Nephron (organoid): ENCODE measurements around the gene NCOA3.

ENCODE experiments used
- H3K27ac Mint-ChIP-seq, 3 experiments: 2 replicates each; pipeline ENCODE4 v1.8.0; 2020; ENCODE audit warnings: mixed read lengths in 3 of 3, mild to moderate bottlenecking in 2 of 3, moderate library complexity in 1 of 3
- H3K27me3 Mint-ChIP-seq: 2 replicates; pipeline ENCODE4 v1.8.0; 2021; ENCODE audit warnings: low read depth, mild to moderate bottlenecking, moderate library complexity, mixed read lengths
- H3K36me3 Mint-ChIP-seq: 2 replicates; pipeline ENCODE4 v1.8.0; 2020; ENCODE audit warnings: low read depth, mixed read lengths
- H3K4me1 Mint-ChIP-seq: 2 replicates; pipeline ENCODE4 v1.8.0; 2020; ENCODE audit warnings: mixed read lengths
- H3K4me3 Mint-ChIP-seq, 3 experiments: 2 replicates each; pipeline ENCODE4 v1.8.0; 2020; ENCODE audit warnings: mild to moderate bottlenecking in 3 of 3, mixed read lengths in 3 of 3, moderate library complexity in 2 of 3
- H3K9me3 Mint-ChIP-seq: 2 replicates; pipeline ENCODE4 v1.8.0; 2020; ENCODE audit warnings: mixed read lengths
- CTCF ChIP-seq, 3 experiments: fragments of 200-600 bp; sonication (generic); IDR thresholded peaks; one replicate each; pipeline ENCODE4 v1.5.0; 2021; ENCODE audit warnings: antibody characterized with exemption in 3 of 3; ENCODE audit not compliant: unreplicated experiment in 3 of 3

The NCOA3 gene

GRCh38 chr20:47475419-47476044 lies 26.2 kb upstream of the NCOA3 start:
- Mint-ChIP-seq H3K36me3 (no peaks in the 10 kb centered on the region), H3K27me3 (peaks cover 6% of the 10 kb centered on the region), H3K9me3 (no peaks in the 10 kb centered on the region), H3K4me1 (no peaks in the 10 kb centered on the region), H3K27ac (no peak overlapping the region), H3K4me3 (no peak overlapping the region)
- no peak for TF ChIP-seq CTCF (IDR thresholded peaks at IDR 0.05; ENCODE audit: unreplicated experiment in 3 of 3)

- no peak for TF ChIP-seq CTCF (IDR thresholded peaks at IDR 0.05; ENCODE audit: unreplicated experiment in 3 of 3)
- no peak overlapping the region for H3K27ac Mint-ChIP-seq
- peaks cover 6% of the 10 kb centered on the region for H3K27me3 Mint-ChIP-seq
- no peak overlapping the region for H3K4me3 Mint-ChIP-seq
- no peaks in the 10 kb centered on the region for H3K4me1 Mint-ChIP-seq
- no peaks in the 10 kb centered on the region for H3K36me3 Mint-ChIP-seq
- no peaks in the 10 kb centered on the region for H3K9me3 Mint-ChIP-seq
These were observed 25.2 kb upstream of the NCOA3 start for GRCh38 chr20:47476452-47476851.

- Mint-ChIP-seq H3K27me3 (no peaks in the 10 kb centered on the region), H3K4me3 (no peak overlapping the region), H3K4me1 (no peaks in the 10 kb centered on the region), H3K27ac (no peak overlapping the region), H3K9me3 (no peaks in the 10 kb centered on the region), H3K36me3 (no peaks in the 10 kb centered on the region)
- TF ChIP-seq CTCF (IDR thresholded peaks at IDR 0.05; ENCODE audit: unreplicated experiment in 3 of 3), result no peak
These were observed 22.6 kb upstream of the NCOA3 start for GRCh38 chr20:47479093-47479492.

GRCh38 chr20:47479506-47479905 lies 22.2 kb upstream of the NCOA3 start:
- H3K4me1 Mint-ChIP-seq, result no peaks in the 10 kb centered on the region
- TF ChIP-seq CTCF (IDR thresholded peaks at IDR 0.05; ENCODE audit: unreplicated experiment in 3 of 3), result no peak
- H3K27me3 Mint-ChIP-seq, result no peaks in the 10 kb centered on the region
- no peak overlapping the region for H3K27ac Mint-ChIP-seq
- no peaks in the 10 kb centered on the region for H3K36me3 Mint-ChIP-seq
- H3K4me3 Mint-ChIP-seq, result no peak overlapping the region
- H3K9me3 Mint-ChIP-seq, result no peaks in the 10 kb centered on the region

- TF ChIP-seq CTCF (IDR thresholded peaks at IDR 0.05; ENCODE audit: unreplicated experiment in 3 of 3), result no peak
- Mint-ChIP-seq H3K27ac (no peak overlapping the region), H3K27me3 (no peaks in the 10 kb centered on the region), H3K4me1 (no peaks in the 10 kb centered on the region), H3K9me3 (no peaks in the 10 kb centered on the region), H3K36me3 (no peaks in the 10 kb centered on the region), H3K4me3 (no peak overlapping the region)
These were observed 21.4 kb upstream of the NCOA3 start for GRCh38 chr20:47480239-47480638.

GRCh38 chr20:47480705-47481104 lies 21.0 kb upstream of the NCOA3 start:
- no peaks in the 10 kb centered on the region for H3K36me3 Mint-ChIP-seq
- no peaks in the 10 kb centered on the region for H3K4me1 Mint-ChIP-seq
- H3K4me3 Mint-ChIP-seq, result no peak overlapping the region
- no peak for TF ChIP-seq CTCF (IDR thresholded peaks at IDR 0.05; ENCODE audit: unreplicated experiment in 3 of 3)
- no peak overlapping the region for H3K27ac Mint-ChIP-seq
- H3K9me3 Mint-ChIP-seq, result no peaks in the 10 kb centered on the region
- H3K27me3 Mint-ChIP-seq, result no peaks in the 10 kb centered on the region
